ENCODE measurements around the gene ARHGAP32.

- TF ChIP-seq, protein P1, sequence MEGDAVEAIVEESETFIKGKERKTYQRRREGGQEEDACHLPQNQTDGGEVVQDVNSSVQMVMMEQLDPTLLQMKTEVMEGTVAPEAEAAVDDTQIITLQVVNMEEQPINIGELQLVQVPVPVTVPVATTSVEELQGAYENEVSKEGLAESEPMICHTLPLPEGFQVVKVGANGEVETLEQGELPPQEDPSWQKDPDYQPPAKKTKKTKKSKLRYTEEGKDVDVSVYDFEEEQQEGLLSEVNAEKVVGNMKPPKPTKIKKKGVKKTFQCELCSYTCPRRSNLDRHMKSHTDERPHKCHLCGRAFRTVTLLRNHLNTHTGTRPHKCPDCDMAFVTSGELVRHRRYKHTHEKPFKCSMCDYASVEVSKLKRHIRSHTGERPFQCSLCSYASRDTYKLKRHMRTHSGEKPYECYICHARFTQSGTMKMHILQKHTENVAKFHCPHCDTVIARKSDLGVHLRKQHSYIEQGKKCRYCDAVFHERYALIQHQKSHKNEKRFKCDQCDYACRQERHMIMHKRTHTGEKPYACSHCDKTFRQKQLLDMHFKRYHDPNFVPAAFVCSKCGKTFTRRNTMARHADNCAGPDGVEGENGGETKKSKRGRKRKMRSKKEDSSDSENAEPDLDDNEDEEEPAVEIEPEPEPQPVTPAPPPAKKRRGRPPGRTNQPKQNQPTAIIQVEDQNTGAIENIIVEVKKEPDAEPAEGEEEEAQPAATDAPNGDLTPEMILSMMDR (IDR thresholded peaks at IDR 0.05 in 8 of 11, conservative IDR thresholded peaks at IDR 0.05 in 3 of 11): no peak
- TF ChIP-seq POLR2AphosphoS5 (IDR thresholded peaks at IDR 0.05) (no peak), POLR2A (IDR thresholded peaks at IDR 0.05) (no peak)
Measured at GRCh38 chr11:128919216-128919615, 272.9 kb downstream of the ARHGAP32 start.

Data from spleen (tissue), 7 donors.